Measurements from ENCODE around the gene LIX1. TPM values are rescaled to one million over a fixed set of nuclear protein-coding genes. Genes with fewer than 3 reads are reported as not detected.
"Not testable (repeated sequence)": the region's sequence is repeated elsewhere in the genome, so short reads cannot be mapped to it uniquely, and the experiment has no call there.

LIX1 gene
- polyA plus RNA-seq (ENCODE audit: insufficient read length in 10 of 10): 1 to 10 TPM; 3.6 to 8.6 (median 4.9) TPM
- long read RNA-seq, donor 1: 0 reads
- long read RNA-seq, donor 2, full-length matches to known transcripts: 1 of 1 reads
- long read RNA-seq, donor 2, partial matches to known transcripts: 0 of 1 reads
- long read RNA-seq, donor 2, other reads (novel, unspliced or antisense): 0 of 1 reads
- long read RNA-seq, donor 3: 0 reads
- long read RNA-seq, donor 4, full-length matches to known transcripts: 1 of 1 reads
- long read RNA-seq, donor 4, partial matches to known transcripts: 0 of 1 reads
- long read RNA-seq, donor 4, other reads (novel, unspliced or antisense): 0 of 1 reads
- long read RNA-seq, donor 5, full-length matches to known transcripts: 2 of 2 reads
- long read RNA-seq, donor 5, partial matches to known transcripts: 0 of 2 reads
- long read RNA-seq, donor 5, other reads (novel, unspliced or antisense): 0 of 2 reads
- long read RNA-seq, donor 6: 0 reads
- long read RNA-seq, donor 7, full-length matches to known transcripts: 4 of 4 reads
- long read RNA-seq, donor 7, partial matches to known transcripts: 0 of 4 reads
- long read RNA-seq, donor 7, other reads (novel, unspliced or antisense): 0 of 4 reads
- long read RNA-seq, donor 8, full-length matches to known transcripts: 2 of 2 reads
- long read RNA-seq, donor 8, partial matches to known transcripts: 0 of 2 reads
- long read RNA-seq, donor 8, other reads (novel, unspliced or antisense): 0 of 2 reads
- long read RNA-seq, donor 9, full-length matches to known transcripts: 2 of 2 reads
- long read RNA-seq, donor 9, partial matches to known transcripts: 0 of 2 reads
- long read RNA-seq, donor 9, other reads (novel, unspliced or antisense): 0 of 2 reads

DNA sequence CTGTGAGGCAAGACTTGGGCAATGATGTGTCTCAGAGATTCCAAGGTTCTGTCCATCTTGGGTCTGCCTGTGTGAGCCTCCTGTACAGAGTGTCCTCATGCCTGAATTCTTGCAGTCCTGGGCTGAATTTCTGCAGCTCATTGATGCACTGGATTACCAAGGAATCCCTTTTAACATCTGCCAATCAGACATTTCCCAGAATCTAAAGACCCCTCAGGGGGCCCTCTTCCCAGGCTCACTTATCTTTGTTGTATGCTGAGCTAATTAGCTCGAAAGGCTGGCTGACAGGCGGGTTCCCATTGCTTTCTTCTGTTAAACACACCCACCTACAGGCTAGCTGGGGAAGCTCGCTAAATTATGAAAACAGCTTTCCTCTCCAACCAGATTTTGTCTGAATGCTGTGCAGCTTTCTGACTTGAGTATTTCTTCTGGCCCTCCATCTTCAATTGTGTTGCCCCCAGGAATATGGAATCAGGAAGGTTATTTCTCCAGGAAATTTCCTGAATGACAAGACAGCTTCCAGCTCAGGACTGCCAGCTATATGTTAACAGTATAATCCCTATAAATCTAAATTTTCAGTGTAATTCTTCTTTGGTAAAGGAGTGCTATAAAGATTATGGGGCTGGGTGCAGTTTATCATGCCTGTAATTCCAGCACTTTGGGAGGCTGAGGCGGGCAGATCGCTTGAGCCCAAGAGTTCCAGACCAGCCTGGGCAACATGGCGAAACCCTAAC is at the start of gene LIX1:
Gene LIX1 (minus strand): TSS at position 91 of the 734 bp plus-strand sequence. CDS start 35 bp downstream, at position 56.
- DNase-seq: peak in 2 of 3 donors; percentile 30 to 76

DNA sequence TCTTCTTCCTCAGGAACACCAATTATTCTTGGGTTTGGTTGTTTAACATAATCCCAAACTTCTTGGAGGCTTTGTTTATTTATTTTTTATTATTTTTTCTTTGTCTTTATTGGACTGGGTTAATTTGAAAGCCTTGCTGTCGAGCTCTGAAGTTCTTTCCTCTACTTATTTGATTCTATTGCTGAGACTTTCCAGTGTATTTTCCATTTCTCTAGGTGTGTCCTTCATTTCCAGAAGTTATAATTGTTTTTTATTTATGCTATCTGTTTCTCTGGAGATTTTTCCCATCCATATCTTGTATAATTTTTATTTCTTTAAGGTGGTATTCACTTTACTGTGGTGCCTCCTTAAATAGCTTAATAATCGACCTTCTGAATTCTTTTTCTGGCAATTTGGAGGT is 49.5 kb upstream of the LIX1 start:
- DNase-seq: no peak

DNA sequence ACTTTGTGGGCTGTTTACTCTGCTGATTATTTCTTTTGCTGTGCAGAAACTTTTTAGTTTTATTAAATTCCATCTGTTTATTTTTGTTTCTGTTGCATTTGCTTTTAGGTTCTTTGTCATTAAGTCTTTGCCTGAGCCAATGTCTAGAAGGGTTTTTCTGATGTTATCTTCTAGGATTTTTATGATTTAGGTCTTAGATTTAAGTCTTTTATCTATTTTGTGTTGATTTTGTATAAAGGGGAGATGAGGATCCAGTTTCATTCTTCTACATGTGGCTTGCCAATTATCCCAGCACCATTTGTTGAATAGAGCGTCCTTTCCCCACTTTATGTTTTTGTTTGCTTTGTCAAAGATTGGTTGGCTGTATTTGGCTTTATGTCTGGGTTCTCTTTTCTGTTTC is 47.1 kb upstream of the LIX1 start:
- DNase-seq: not testable (repeated sequence)

DNA sequence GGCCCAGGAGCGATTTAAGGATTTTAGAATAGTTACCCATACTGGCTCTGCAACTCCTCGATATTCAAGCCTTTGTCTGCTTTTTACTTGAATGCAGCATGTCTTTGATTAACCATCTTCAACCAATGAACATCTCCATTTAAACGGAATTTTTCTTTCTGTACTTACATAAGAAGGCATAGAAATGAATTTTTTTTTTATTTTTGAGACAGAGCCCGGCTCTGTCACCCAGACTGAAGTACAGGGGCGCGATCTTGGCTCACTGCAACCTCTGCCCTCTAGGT is 41.5 kb upstream of the LIX1 start:
- no peak for DNase-seq

DNA sequence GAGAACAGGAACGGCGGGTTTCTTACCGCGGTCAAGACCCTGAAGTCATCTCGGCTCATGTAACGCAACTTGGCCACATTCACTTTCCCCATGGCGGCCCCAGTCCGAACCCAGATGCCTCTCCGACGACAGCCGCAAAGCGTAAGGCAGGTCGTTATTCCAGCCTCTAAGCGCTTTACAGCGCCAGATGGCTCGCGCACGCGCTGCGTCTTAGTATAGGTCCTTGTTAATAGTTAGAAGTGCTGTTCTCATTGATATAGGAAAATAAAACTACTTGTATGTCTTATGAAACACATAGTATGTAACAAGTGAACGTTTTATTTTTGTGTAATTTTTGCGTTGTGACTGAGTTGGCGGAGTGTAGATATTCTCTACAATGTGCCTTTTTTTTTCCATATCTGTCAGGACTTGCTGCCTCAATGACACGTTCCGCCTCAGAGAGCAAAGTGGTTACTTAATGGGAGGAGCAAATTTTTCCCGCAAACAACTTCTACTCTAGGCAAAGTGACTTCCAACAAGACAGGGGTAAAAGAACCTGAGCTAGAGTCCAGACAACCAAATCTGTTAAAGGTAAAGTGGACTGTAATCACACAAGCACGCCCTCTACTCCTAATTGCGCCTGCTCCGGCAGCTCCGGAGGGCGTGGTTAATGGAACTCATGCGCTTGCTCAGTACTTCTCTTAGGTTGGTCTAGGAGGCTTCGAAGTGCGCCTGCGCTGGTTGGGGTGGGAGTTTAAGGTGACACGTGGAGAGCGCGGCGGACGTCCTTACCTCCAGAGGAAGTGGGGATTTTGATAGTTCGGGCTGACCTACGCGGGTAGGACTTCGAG is 40.9 kb upstream of the LIX1 start, which contains the start of gene RIOK2:
Gene RIOK2 (minus strand): TSS at position 148 of the 830 bp plus-strand sequence. CDS start 56 bp downstream, at position 92.
- peak; percentile 96 to 99 (median 96) for DNase-seq

DNA sequence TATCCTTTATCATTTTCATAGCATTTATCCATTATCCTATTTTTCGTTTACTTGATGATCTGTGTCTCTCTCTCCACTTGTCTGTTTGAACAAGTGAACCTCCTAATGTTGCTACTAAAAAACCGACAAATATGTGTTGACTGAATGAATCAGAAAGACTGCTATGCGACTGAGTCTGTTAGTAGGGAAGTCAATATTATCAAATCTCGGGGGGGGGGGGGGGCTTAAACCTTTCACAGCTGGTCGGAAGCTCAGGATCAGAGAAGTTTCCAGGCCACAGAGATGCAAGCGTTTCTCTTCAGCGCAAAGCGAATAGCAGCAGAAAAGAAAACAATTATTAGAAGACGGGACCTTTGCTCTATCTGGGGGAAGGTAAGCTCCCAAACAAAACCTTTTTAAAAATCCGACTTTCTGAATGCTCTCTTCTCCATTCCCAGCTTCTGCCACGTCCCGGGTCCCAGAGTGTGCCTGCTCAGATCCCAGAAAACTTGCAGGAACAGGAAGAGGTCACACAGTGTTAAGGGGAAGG is 40.2 kb upstream of the LIX1 start:
- no peak for DNase-seq

DNA sequence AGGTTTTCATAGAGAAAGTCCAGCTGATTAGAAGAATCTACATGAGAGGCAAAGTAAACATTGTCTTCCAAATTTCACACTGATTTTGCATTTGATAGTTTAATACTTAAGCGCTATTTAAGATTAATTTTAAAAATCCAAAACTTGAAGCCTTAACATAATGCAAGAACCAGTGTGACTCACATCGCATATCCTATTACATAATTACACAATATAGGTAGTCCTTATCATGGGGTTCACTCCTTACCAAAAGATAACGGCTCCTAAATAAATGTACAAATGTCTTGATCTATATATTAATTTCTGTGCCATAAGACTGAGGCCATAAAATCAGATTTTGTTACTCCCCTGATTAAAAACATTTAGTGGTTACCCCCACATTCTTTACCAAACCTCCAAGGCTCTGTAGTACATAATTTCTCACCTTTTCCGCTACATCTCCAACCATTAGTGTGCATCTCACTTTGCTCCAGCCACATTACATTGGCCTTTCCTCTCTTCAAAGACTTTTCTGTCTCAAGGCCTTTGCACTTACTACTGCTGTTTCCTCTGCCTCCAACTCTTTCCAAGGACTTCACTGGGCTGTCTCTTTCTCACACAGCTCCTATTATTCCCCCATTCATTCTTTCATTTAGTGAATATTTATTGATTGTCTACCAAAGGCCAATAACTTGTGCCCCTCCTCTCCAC is 39.6 kb upstream of the LIX1 start:
- no peak for DNase-seq

DNA sequence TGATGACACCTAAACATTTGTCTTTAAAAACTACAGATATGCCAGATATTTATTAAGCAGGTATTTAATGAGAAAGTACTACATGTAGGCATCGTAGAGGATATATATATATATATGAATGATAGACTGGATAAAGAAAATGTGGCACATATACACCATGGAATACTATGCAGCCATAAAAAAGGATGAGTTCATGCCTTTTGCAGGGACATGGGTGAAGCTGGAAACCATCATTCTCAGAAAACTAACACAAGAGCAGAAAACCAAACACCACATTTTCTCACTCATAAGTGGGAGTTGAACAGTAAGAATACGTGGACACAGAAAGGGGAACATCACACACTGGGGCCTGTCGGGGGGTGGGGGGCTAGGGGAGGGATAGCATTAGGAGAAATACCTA is 37.0 kb upstream of the LIX1 start:
- not testable (repeated sequence) for DNase-seq

DNA sequence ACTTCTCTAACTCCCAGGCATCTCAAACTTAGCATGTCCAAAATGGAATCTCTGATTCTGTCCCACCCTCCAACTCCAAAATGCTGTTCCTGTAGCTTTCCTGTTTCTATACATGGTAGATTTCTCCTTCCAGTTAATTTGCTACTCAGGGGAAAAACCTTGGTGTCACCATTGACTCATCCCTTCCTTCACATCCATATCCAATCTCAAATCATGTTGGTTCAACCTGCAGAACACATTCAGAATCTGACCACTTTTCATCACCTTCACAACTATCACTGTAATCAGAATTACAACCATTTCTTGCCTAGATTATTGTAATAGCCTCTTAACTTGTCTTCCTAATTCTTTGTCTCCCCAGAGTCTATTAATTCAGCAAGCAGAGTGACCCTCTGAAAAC is 29.8 kb upstream of the LIX1 start:
- DNase-seq: no peak

DNA sequence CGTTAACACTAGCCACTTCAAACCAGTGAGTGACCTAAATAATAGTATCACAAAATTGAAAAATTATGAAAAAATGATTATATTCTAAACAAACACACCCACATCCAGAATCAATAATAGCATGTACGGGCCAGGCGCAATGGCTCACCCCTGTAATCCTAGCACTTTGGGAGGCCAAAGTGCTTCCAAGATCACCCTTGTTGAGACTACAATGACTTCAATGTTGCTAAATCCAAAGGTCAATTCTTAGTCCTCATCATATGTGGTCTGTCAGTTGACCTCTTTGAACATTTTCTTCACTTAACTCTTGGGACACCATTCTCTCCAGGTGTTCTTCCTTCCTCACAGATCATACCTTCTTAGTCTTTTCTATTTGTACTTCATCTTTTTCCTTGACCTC is 29.3 kb upstream of the LIX1 start:
- DNase-seq: no peak

DNA sequence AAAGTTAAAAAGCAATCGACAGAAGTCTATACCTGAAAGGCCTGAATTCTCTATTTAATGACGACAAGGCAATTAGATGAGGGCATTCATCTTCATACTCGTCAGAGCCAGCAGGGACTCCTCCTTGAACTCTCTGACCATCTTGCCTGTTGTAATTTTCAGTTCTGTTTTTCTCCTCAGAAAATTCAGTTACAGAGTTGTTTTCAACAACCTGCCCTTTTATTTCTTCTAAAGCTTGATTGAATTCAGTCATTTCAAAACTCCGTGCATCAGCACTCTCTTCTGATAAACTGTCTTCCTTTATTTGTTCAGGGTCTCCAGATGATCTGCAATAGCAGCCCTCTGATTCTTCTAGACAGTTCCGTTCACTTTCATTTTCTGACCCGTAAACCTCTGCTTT is 25.0 kb upstream of the LIX1 start:
- no peak for DNase-seq

DNA sequence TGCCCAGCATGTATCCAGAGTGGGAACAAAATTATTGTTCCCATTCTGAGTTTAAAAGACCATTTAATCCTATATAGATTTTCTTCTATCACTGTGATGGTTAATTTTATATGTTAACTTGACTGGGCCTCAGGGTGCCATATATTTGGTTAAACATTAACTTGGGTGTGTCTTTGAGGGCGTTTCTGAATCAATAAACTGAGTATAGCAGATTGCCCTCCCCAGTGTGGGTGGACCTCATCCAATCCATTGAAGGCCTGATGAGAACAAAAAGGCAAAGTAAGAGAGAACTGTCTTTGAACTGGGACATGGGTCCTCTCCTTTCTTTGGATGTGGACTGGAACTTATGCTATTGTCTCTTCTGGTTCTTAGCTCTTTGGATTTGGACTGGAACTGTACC is 23.3 kb upstream of the LIX1 start:
- DNase-seq: no peak

DNA sequence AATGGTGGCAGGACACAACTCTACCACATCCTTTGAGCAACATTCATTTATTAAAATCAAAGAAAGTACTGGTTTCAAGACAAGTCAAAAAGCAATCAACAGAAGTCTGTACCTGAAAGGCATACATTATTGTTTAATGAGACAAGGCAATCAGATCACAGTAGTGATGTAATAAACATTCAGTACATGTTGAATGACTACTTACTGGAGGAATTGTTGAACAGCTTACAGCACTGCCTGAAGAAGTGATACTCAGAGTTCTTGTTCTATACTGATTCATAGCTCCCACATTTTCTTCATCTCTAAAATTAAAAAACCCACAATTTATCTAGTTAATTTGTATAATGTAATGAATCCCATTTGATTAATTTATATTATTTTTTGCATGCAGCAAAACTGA is 22.4 kb upstream of the LIX1 start:
- DNase-seq: no peak

DNA sequence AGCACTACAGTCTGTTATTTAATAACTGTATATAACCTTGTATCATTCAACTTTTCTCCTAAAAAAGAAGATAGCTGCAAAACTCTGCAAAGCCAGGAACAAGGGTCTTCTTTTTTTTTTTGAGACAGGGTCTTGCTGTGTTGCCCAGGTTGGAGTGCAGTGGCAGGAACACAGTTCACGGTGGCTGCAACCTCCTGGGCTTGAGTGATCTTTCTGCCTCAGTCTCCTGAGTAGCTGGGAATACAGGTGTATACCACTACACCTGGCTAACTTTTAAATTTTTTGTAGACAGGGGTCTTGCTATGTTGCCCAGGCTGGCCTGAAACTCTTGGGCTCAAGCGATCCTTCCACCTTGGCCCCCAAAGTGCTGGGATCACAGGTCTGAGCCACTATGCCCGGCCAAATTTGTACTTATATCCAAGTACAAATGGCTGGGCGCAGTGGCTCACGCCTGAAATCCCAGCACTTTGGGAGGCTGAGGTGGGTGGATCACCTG is 21.4 kb upstream of the LIX1 start:
- no peak for DNase-seq

DNA sequence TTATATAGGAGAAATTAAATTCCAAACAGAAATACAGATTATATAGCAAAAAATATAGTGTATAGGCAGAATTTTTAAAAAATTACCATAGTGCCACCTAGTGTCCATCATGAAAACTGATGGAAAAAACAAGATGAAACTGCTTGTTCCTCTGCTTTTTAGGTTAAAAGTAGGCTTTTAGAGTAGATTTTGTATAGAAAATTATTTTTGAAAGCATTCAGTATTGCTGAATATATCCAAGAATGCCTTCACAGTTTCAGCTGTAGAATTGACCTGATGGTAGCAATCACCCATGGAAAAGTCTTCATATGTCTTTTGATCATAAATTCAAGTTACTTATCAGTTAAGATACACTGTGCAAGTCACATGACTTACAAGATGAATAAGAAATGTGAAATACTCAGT is 21.0 kb upstream of the LIX1 start:
- peak in 1 of 3 donors; percentile 37 for DNase-seq

DNA sequence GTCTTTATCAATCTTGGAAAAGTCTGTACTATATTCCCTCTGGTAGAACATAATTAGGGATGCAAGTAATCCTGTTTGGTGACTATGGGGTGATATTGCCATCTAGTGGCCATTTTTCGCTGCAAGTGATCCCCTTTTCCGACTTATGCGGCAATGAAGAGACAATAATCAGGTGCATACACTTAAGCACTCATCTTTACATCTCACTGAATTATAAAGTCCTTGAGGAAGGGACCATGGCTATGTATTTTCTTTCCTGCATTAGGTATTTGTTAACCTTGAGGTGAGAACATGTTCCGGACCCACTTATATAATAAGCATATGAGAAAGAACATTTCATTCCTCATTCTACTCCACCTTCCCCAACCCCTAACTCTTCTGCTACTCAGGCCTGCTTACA is 19.6 kb upstream of the LIX1 start:
- DNase-seq: peak; percentile 68 to 86 (median 81)

DNA sequence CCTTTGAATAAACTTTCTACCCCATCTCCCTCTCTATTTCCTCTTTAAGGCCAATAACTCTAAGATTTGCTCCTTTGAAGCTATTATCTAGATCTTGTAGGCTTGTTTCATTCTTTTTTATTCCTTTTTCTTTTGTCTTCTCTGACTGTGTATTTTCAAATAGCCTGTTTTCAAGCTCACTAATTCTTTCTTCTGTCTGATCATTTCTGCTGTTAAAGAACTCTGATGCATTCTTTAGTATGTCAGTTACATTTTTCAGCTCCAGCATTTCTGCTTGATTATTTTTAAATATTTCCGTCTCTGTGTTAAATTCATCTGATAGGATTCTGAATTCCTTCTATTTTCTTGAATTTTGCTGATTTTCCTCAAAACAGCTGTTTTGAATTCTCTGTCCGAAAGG is 15.3 kb upstream of the LIX1 start:
- no peak for DNase-seq

DNA sequence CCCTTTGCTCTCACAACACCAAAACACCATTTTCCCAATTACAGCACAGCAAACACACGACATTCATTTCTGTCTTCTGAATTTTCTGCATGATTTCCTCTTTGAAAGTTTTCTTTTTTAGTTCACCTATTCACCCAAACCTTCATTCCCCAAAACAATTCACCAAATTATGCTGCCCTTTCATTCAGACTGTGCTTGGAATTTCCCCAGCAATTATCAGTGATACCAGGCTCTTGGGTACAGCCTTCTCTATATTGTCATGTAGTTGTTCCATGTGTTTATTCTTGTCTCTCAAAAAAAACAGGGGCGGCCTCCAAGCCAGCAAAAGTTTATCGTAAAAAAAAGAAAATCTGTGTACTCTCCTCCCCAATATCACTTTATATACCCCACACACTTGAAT is 9.0 kb upstream of the LIX1 start:
- DNase-seq: no peak

DNA sequence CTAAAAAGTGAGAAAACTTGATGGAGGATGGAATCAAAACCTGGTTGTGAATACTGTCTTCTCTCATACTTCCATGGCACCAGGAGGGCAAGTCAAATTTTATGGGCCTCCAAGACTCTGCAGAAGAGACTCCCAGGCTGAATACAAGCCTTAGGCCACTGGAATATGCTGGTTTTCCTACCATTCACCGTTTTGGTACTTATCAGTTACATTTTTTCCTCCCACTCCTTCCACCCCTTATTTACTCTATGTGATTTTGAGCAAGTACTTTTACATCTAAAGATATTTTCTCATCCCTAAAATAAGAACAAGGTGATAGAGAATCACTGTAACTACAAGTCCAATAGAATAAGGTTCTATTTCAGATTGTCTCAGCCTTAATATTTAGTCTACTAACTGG is 8.0 kb upstream of the LIX1 start:
- no peak for DNase-seq

DNA sequence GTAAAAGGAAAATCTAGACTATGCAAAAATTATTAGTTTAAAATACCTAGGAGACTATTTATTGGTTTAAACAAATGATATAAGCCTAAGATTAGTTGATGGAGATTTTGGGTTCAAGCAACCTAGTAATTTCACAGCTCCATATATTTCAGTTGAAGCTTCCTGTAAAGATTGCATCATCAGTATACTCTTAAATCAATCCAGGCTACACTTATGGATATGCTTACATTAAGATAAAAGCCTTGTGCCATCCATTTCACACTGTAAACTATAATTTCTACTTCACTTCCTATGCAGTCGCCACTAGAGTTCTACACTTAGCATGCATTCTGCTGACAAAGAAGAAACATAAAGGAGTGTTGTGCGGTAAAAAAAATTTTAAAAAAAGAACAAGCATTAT is 7.3 kb upstream of the LIX1 start:
- no peak for DNase-seq
